WTC11 (cell line): ENCODE data around the gene RAB33A.

ENCODE experiments used
- CREB1 ChIP-seq: sonication (generic); formaldehyde crosslinking; IDR thresholded peaks from 2 replicates; pipeline ENCODE4 v1.8.0; 2023; ENCODE audit warnings: mild to moderate bottlenecking, missing genetic modification reagents
- CTCF ChIP-seq: fragments of 200-600 bp; IDR thresholded peaks from 2 replicates; pipeline ENCODE4 v1.8.0; 2022; ENCODE audit warnings: antibody characterized with exemption
- IRF1 ChIP-seq: sonication (generic); formaldehyde crosslinking; IDR thresholded peaks from 2 replicates; pipeline ENCODE4 v1.8.0; 2023; ENCODE audit warnings: missing genetic modification reagents
- MAX ChIP-seq: sonication (generic); formaldehyde crosslinking; IDR thresholded peaks from 2 replicates; pipeline ENCODE4 v1.8.0; 2022; ENCODE audit warnings: mild to moderate bottlenecking, missing genetic modification reagents
- RELA ChIP-seq: sonication (generic); formaldehyde crosslinking; IDR thresholded peaks from 2 replicates; pipeline ENCODE4 v1.8.1; 2022; ENCODE audit warnings: missing genetic modification reagents, mild to moderate bottlenecking, borderline replicate concordance
- USF2 ChIP-seq: sonication (generic); formaldehyde crosslinking; IDR thresholded peaks from 2 replicates; pipeline ENCODE4 v1.8.1; 2023; ENCODE audit warnings: mild to moderate bottlenecking, missing genetic modification reagents, moderate library complexity
- ZNF138 ChIP-seq: sonication (generic); formaldehyde crosslinking; conservative IDR thresholded peaks from 2 replicates; pipeline ENCODE4 v1.8.1; 2022; ENCODE audit warnings: mild to moderate bottlenecking, moderate library complexity, missing genetic modification reagents
- ZNF416 ChIP-seq: fragments of 250-450 bp; sonication (Bioruptor Pico); IDR thresholded peaks from 2 replicates; pipeline ENCODE4 v1.9.0; 2021; ENCODE audit warnings: mild to moderate bottlenecking, inconsistent platforms

DNA sequence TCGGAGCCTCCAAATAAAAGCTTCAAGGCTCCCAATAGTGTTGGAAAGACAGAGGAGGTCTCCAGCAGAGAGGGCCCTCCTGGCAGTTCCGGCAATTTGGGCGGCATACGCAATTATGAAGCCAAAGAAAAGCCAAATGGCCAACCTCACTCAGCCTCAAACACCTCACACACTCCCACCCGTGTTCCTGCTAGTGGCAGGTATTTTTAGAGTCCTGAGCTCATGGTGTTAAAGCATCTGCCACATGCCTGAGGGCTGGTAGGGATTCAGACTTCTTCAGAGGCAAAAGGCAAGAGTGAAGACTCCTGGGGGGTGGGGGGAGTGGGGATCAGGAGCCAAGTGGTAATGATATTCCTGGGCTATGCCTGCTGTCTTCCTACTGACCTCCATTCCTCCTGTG lies 7.4 kb downstream of the RAB33A start:
- TF ChIP-seq CTCF (no peak), IRF1 (no peak), ZNF138 (no peak), USF2 (CRISPR knock-in tag) (no peak), RELA (no peak), CREB1 (no peak), MAX (no peak), ZNF416 (CRISPR knock-in tag) (no peak)
